Activated CD8-positive, alpha-beta memory T cell treated with anti-CD3 and anti-CD28 coated beads, Interleukin-2, amount 50 U/mL, for 48 hours (primary cell): ENCODE data around the gene PLA2G2D.
A peak's percentile ranks its signal among the peaks of the same experiment; 100 is the strongest.

Experiments used
- DNase-seq: peaks from one replicate; pipeline ENCODE4 v3.0.0-alpha.2; 2020

PLA2G2D gene, protein sequence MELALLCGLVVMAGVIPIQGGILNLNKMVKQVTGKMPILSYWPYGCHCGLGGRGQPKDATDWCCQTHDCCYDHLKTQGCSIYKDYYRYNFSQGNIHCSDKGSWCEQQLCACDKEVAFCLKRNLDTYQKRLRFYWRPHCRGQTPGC

DNA sequence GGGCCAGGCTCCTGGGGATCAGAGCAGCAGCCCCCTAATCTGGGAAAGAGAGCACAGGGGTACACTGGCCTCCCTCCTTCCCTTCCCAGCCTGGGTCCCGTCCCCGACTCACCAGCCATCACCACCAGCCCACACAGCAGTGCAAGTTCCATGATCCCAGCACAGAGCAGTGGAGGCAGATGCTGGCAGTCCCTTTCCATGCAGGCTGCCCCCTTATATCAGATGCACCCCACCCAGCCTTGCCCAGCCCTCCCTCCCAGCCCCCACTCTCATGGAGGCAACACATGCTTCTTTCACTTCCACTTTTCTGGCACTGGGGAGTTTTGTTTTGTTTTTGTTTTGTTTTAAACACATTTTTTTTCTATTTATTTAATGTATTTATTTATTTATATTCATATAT lies at the start of gene PLA2G2D:
TSS of gene PLA2G2D (minus strand) at position 190 of the 400 bp plus-strand sequence. CDS start at position 152, 38 bp downstream.
- DNase-seq = no peak

DNA sequence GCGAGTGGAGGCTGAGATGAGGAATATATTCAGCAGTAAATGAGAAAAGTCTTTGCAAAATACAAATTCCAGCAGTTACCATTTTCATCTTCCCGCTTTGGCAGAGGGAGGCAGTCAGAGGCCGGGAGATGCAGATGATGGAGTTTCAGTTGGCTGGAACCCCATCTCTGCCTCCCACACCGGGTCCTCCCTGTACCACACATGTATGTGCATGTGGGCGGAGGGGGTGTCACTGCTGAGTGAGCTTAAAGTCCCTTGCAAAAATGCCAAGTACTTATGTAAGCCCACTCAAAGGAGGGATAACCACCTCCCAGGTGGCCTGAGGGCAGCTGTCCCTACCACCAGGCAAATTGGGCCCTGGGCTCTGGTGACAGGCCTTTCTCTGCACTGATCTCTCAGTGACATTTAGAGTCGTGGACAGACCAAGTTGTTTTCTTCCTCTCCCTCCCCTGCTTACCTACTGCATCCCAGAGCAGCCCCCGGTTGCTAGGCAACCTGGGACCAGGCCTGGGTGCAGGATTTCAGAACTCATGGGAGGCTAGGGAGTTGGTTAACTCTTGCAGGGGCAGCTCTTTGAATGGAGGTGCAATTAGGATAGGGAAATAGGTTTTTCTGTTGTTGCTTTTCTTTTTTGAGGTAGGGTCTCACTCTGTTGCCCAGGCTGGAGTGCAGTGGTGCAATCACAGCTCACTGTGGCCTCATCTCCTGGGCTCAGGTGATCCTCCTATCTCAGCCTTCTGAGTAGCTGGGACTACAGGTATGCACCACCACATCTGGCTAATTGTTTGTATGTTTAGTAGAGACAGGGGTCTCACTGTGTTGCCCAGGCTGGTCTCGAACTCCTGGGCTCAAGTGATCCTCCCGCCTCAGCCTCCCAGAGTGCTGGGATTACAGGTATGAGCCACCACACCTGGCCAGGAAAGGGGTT lies 49.5 kb upstream of the PLA2G2D start:
- no peak for DNase-seq

GRCh38 chr1:20167126-20167525 lies 47.8 kb upstream of the PLA2G2D start:
- DNase-seq = no peak

- DNase-seq = no peak
Observed at GRCh38 chr1:20166051-20166450, 46.7 kb upstream of the PLA2G2D start.

DNA sequence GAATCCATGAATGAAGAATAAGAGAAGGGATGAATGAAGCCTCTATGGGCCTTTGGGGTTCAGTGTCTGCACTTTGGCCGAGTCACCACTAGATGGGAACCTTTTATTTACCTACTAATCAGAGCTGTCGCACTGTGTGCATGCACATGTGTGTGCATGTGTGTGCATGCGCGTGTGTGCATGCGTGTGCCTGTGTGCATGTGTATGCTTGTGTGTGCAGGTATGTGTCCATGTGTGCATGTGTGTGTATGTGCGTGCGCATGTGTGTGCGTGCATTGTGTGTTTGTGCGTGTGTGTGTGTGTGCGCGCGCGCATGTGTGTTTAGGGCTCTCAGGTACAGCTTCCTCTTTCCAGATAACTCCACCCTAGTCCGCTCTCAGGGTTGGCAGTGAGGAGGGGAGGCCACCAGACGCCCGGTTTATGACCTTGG lies 46.2 kb upstream of the PLA2G2D start:
- no peak for DNase-seq

DNA sequence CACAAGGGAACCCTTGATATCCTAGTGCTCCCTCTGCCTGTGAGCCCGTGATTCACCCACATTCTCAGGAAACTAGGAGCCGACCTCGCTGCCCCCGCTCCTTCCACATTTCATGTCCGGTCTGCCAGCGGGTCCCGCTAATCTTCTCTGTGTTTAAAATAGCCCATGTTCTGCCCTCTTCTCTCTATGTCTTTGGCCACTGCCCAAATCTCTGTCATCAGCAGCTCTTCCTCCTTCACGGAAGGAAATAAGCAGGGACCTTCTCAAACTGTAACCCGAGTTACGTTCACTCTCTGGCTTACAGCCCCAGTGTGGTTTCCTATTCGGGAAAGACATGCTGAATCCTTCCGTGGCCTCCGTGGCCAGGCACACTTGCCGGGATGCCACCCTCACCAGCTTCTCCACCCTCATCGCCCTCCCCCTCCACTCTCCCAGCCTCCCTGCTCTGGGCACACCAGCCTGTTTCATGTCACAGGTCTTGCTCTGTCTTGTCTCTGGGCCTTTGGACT lies 45.4 kb upstream of the PLA2G2D start:
- DNase-seq = no peak

DNA sequence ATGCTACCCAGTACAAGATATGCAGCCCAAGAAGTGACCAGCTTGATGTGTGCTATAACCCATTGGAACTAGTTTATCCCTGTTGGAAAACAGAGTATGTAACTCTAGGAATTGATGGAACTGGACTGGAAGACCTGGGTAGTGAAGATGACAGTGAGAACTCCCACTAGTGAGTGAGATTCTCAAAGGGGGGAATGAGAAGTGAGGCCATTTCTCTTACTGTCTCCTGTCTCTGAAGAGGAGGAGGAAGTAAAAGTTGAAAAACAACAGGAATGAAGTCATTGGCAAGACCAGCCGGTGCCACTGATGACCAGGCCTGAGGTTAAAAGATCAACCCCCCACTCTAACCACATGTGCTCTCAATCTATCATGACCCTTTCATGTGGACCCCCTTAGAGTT lies 40.7 kb upstream of the PLA2G2D start:
- no peak for DNase-seq

- DNase-seq = no peak
Observed at GRCh38 chr1:20158358-20159070, 39.2 kb upstream of the PLA2G2D start.

DNA sequence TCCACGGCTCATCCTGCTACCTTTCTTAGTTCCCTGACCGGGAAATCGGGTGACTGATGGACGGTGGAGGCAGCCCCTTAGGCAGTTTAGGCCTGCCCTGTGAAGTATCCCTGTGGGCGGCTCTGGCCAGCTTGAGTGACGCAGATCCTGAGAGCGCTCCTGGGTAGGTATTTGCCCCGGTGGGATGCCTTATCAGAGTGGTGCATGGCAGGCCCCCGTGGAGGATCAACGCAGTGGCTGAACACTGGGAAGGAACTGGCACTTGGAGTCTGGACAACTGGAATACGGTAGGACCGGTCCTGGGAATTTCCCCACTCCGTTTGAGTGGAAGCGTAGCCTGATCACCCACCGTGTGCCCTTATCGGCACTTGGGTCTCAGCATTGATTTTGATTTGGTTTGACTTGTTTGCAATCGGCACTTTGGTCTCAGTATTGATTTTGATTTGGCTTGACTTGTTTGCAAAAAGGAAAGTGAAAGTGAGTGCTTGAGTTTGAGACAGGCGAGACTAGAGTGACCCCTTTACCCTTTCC lies 35.0 kb upstream of the PLA2G2D start:
- DNase-seq = no peak

DNA sequence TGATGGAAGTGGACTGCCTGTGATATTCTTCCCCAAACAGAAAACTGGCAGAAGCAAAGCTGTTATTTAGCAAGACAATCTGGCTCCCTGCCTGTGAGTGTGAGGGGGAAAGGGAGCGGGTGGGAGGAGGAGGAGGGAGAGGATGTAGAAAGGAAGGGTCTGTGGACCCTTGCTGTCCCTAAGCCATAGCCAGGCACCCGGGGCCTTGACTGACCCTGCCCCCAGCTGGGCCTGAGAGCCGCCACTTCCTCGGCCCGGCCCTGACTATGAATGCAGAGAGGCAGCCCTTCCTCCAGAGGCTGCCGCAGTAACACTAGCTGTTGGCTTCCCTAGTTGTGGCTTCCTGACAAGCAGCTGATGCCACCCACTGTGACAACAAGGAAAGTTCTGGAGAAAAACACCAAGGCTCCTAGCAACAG lies 33.7 kb upstream of the PLA2G2D start:
- no peak for DNase-seq

DNA sequence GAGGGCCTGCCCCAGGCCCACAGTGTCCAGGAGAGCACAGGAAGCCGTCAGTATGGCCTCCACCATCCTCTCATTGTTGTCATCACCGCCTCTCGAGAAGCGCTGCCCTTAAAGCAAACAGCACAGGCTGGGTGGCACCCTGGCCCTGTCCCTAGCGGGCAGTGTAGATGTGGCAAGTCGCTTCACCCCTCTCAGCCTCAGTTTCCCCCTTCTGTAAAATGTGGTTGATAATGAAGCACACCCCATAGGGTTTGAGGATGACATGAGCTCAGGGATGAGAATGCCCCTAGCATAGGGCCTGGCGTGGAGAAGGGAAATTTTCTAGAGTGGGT lies 33.2 kb upstream of the PLA2G2D start:
- no peak for DNase-seq

- DNase-seq = peak; percentile 91
Observed at GRCh38 chr1:20151906-20152598, 32.7 kb upstream of the PLA2G2D start.

- no peak for DNase-seq
Observed at GRCh38 chr1:20150969-20151368, 31.6 kb upstream of the PLA2G2D start.

- DNase-seq = no peak
Observed at GRCh38 chr1:20150326-20150705, 31.0 kb upstream of the PLA2G2D start.

DNA sequence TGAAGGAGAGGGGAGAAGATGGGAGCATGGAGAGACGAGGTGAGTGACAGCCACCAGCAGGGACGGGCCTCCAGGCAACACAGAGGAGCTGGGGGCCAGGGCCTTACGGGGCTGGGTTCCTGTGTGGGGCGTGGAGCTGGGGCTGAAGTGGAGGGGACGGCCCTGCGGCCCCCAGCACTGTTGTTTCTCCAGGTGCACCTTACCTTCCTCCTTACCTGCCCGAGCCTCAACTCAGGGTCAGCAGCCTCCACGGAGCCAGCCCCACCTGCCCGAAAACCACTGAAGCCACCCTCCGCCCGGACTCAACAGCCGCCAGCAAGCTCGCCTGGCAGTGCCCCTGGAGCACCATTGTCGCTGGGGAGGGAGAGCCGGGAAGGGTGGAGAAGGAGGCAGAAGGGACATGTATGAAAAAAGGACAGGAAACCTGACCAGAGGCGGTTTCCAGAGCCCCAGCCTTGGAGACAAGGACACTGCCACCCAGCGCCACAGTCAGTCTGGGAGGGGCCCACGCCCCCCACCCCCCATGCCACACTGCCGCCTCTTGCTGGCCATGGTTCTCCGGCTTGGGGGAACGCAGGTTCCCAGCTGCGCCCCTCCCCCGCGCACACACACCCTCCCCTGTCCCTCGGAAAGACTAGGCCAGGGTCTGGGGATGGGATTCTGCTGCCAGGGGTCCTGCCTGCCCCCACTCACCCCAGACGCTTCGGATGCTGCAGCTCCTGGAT lies 30.4 kb upstream of the PLA2G2D start:
- DNase-seq = no peak

DNA sequence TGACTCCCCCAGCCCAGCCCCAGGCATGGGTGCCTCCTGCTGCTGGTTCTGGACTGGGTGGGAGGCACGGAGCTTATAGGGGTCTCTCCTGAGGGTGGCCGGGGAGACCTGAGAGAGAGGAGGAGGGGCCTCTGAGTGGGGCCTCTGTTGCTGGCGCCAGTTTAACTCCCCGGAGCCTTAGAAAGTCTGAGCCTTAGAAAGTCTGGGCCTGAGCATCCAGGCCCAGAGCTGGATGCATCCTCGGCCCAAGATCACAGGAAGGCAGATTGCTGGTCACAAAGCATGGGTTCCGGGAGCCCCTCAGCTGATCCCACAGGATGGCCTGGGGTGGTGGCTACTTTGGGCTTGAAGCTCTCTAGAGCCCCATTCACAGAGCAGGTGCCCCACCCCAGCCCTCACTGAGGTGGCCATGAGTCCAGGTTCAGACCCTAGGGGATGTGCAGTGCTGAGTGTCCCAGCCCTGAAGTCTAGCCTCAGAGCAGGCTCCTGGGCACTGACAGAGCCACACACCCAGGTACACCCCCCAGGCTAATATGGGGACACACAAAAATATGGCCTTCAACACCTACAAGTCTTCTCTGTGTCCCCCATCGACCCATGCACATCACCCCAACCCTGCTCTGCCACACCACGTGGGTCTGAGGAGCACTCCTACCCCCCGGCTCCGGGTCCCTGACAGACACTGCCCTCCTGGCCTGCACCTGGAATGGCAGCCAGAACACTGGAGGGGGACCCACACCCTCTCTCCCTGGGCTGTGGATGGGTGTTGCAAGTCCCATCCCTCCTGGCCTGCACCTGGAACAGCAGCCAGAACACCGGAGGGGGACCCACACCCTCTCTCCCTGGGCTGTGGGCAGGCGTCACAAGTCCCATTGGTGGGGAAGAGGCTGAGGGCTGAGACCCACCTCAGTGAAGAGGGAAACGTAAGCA lies 29.5 kb upstream of the PLA2G2D start:
- DNase-seq = no peak

DNA sequence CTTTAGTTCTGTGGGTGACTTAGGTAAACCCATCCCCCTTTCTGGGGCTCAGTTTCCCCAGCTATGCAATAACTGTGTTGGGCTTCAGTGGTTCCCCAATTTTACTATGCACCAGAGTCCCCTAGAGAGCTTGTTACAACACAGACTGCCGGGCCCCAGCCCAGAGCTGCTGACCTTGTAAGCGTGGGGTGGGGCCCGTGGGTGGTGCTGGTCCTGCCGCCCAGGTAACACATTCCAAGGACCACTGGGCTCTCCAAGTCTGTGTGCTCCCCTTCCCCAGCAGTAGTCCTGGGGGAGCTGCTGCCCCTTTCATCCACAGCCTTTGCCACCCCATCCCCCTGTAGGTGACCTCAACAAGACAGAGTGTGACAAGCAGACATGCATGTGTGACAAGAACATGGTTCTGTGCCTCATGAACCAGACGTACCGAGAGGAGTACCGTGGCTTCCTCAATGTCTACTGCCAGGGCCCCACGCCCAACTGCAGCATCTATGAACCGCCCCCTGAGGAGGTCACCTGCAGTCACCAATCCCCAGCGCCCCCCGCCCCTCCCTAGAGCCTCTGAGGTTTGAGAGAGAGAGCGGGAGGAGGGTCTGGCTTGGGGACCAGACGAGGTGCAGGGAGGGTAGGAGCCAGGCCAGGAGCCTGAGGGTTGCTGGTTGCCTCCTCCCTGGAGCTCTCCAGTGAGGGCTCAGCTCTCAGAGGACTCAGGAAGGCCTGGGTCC lies 28.7 kb upstream of the PLA2G2D start:
- no peak for DNase-seq

DNA sequence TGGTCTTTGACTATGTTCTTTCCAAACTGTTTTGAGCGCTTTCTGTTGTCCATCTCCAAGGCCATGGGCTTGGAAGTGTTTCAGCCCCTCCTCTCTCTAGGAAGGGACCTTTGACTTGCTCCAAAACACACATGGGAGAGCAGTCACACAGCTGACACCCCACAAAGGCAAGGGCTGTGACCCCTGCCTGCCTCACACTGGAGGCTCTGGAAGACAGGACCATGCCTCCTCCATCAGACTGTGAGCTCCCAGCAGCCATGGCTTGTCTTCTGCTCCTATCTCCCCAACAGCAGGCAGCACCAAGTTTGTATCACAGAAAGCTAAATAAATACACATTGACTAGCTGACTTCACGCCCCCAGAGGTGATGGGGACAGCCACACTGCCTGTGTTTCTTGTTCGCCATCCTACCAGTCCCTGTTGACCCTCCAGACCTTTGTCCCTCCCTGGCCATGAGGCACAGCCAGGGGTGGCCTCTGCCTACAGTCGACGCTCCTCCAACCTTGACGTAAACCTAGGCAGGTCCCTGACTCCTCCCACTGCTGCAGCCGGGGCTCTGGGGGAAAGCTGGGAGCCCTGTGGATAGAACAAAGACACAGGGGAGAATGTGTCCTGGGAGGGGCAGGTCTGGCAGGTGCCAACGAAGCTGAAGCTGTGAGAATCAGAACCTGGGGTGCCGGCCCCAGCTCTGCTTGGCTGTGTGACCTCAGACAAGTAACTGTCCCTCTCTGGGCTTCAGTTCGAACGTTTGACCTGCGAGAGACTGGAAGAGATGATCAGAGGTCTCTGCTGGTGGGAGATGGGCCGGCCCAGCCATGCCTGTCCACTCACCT lies 24.6 kb upstream of the PLA2G2D start:
- DNase-seq = no peak

DNA sequence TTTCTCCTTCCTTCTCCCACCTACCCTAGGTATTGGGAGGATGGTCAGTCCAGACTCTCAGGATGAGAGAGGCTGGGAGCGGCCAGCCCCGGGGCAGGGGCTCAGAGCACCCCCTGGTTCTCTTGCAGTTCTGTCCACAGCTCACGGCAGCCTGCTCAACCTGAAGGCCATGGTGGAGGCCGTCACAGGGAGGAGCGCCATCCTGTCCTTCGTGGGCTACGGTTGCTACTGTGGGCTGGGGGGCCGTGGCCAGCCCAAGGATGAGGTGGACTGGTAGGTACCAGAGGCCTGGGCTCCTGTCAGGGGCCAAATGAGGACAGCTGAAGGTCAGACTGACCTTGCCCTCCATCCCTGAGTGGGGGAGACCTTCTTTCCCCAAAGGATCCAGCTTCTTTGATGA lies 24.0 kb upstream of the PLA2G2D start:
- DNase-seq = no peak
